ENCODE data around the gene DND1.
"Not testable (repeated sequence)": the region's sequence is repeated elsewhere in the genome, so short reads cannot be mapped to it uniquely, and the experiment has no call there.

Gene DND1

GRCh38 chr5:140633021-140633471 lies 40.3 kb downstream of the DND1 start, which contains the start of gene CD14:
Gene CD14, minus strand, starts transcription at chr5:140633175. Its CDS starts 104 bp downstream, at chr5:140633071.
- H3K9me3 Mint-ChIP-seq, result no peaks in the 10 kb centered on the region
- peaks cover 16% of the 10 kb centered on the region for H3K4me1 Mint-ChIP-seq
- DNase-seq (ENCODE audit: low spot score in 2 of 2), result no peak
- peak within 1 kb of the TSS; percentile 64 for H3K27ac Mint-ChIP-seq (ENCODE audit: low read depth)
- H3K36me3 Mint-ChIP-seq (ENCODE audit: insufficient read depth), result peaks cover 4% of the 10 kb centered on the region
- peaks cover 10% of the 10 kb centered on the region for H3K27me3 Mint-ChIP-seq
- peak within 1 kb of the TSS; percentile 83 for H3K4me3 Mint-ChIP-seq
- ATAC-seq (replicated peaks; ENCODE audit: extremely low read depth, poor library complexity, severe bottlenecking), result no peak

- ATAC-seq (replicated peaks; ENCODE audit: extremely low read depth, poor library complexity, severe bottlenecking) (peak; percentile 84), DNase-seq (ENCODE audit: low spot score in 2 of 2) (peak in 1 of 2 donors; percentile 25)
- peak overlapping the region; percentile 83 for H3K4me3 Mint-ChIP-seq
- H3K36me3 Mint-ChIP-seq (ENCODE audit: insufficient read depth), result peaks cover 4% of the 10 kb centered on the region
- H3K4me1 Mint-ChIP-seq, result peaks cover 12% of the 10 kb centered on the region
- H3K27me3 Mint-ChIP-seq, result peaks cover 10% of the 10 kb centered on the region
- peak overlapping the region; percentile 64 for H3K27ac Mint-ChIP-seq (ENCODE audit: low read depth)
- no peaks in the 10 kb centered on the region for H3K9me3 Mint-ChIP-seq
Measured at GRCh38 chr5:140632366-140633020, 40.9 kb downstream of the DND1 start.

- peaks cover 3% of the 10 kb centered on the region for H3K36me3 Mint-ChIP-seq (ENCODE audit: insufficient read depth)
- H3K27me3 Mint-ChIP-seq, result peaks cover 10% of the 10 kb centered on the region
- peak; percentile 69 for ATAC-seq (replicated peaks; ENCODE audit: extremely low read depth, poor library complexity, severe bottlenecking)
- no peak for DNase-seq (ENCODE audit: low spot score in 2 of 2)
- H3K4me1 Mint-ChIP-seq, result peaks cover 12% of the 10 kb centered on the region
- no peaks in the 10 kb centered on the region for H3K9me3 Mint-ChIP-seq
- peak overlapping the region; percentile 83 for H3K4me3 Mint-ChIP-seq
- H3K27ac Mint-ChIP-seq (ENCODE audit: low read depth), result peak overlapping the region; percentile 64
Measured at GRCh38 chr5:140631831-140632365, 41.5 kb downstream of the DND1 start.

GRCh38 chr5:140631036-140631417 lies 42.3 kb downstream of the DND1 start:
- ATAC-seq (replicated peaks; ENCODE audit: extremely low read depth, poor library complexity, severe bottlenecking) (no peak), DNase-seq (ENCODE audit: low spot score in 2 of 2) (no peak)
- H3K27me3 Mint-ChIP-seq, result peaks cover 10% of the 10 kb centered on the region
- H3K4me1 Mint-ChIP-seq, result peaks cover 12% of the 10 kb centered on the region
- H3K36me3 Mint-ChIP-seq (ENCODE audit: insufficient read depth), result peaks cover 3% of the 10 kb centered on the region
- H3K4me3 Mint-ChIP-seq, result peak overlapping the region; percentile 41
- H3K9me3 Mint-ChIP-seq, result no peaks in the 10 kb centered on the region
- H3K27ac Mint-ChIP-seq (ENCODE audit: low read depth), result no peak overlapping the region

GRCh38 chr5:140630292-140631035 lies 42.9 kb downstream of the DND1 start:
- Mint-ChIP-seq H3K4me3 (peak overlapping the region; percentile 41), H3K27ac (ENCODE audit: low read depth) (no peak overlapping the region), H3K9me3 (no peaks in the 10 kb centered on the region), H3K4me1 (peaks cover 12% of the 10 kb centered on the region), H3K27me3 (peaks cover 10% of the 10 kb centered on the region), H3K36me3 (ENCODE audit: insufficient read depth) (peaks cover 3% of the 10 kb centered on the region)
- no peak for ATAC-seq (replicated peaks; ENCODE audit: extremely low read depth, poor library complexity, severe bottlenecking)
- DNase-seq (ENCODE audit: low spot score in 2 of 2), result no peak

- Mint-ChIP-seq H3K4me1 (peaks cover 12% of the 10 kb centered on the region), H3K27me3 (peaks cover 10% of the 10 kb centered on the region), H3K36me3 (ENCODE audit: insufficient read depth) (peaks cover 3% of the 10 kb centered on the region), H3K4me3 (no peak overlapping the region), H3K27ac (ENCODE audit: low read depth) (no peak overlapping the region), H3K9me3 (no peaks in the 10 kb centered on the region)
- DNase-seq (ENCODE audit: low spot score in 2 of 2) (no peak), ATAC-seq (replicated peaks; ENCODE audit: extremely low read depth, poor library complexity, severe bottlenecking) (no peak)
Measured at GRCh38 chr5:140628711-140629110, 44.7 kb downstream of the DND1 start.

GRCh38 chr5:140627972-140628371 lies 45.4 kb downstream of the DND1 start:
- Mint-ChIP-seq H3K27ac (ENCODE audit: low read depth) (no peak overlapping the region), H3K4me1 (peaks cover 7% of the 10 kb centered on the region), H3K9me3 (no peaks in the 10 kb centered on the region), H3K36me3 (ENCODE audit: insufficient read depth) (peaks cover 3% of the 10 kb centered on the region), H3K27me3 (peaks cover 10% of the 10 kb centered on the region), H3K4me3 (no peak overlapping the region)
- DNase-seq (ENCODE audit: low spot score in 2 of 2) (no peak), ATAC-seq (replicated peaks; ENCODE audit: extremely low read depth, poor library complexity, severe bottlenecking) (no peak)

- DNase-seq (ENCODE audit: low spot score in 2 of 2); H3K4me3 Mint-ChIP-seq; ATAC-seq (replicated peaks; ENCODE audit: extremely low read depth, poor library complexity, severe bottlenecking); H3K9me3 Mint-ChIP-seq; H3K27ac Mint-ChIP-seq (ENCODE audit: low read depth); H3K27me3 Mint-ChIP-seq; H3K4me1 Mint-ChIP-seq; H3K36me3 Mint-ChIP-seq (ENCODE audit: insufficient read depth): not testable (repeated sequence)
Measured at GRCh38 chr5:140624886-140625285, 48.5 kb downstream of the DND1 start.

GRCh38 chr5:140623061-140623460 lies 50.3 kb downstream of the DND1 start:
- H3K9me3 Mint-ChIP-seq; DNase-seq (ENCODE audit: low spot score in 2 of 2); H3K4me3 Mint-ChIP-seq; H3K4me1 Mint-ChIP-seq; ATAC-seq (replicated peaks; ENCODE audit: extremely low read depth, poor library complexity, severe bottlenecking); H3K36me3 Mint-ChIP-seq (ENCODE audit: insufficient read depth); H3K27ac Mint-ChIP-seq (ENCODE audit: low read depth); H3K27me3 Mint-ChIP-seq: not testable (repeated sequence)

- ATAC-seq (replicated peaks; ENCODE audit: extremely low read depth, poor library complexity, severe bottlenecking) (no peak), DNase-seq (ENCODE audit: low spot score in 2 of 2) (no peak)
- Mint-ChIP-seq H3K27me3 (peaks cover 9% of the 10 kb centered on the region), H3K27ac (ENCODE audit: low read depth) (no peak overlapping the region), H3K36me3 (ENCODE audit: insufficient read depth) (no peaks in the 10 kb centered on the region), H3K4me1 (no peaks in the 10 kb centered on the region), H3K9me3 (no peaks in the 10 kb centered on the region), H3K4me3 (no peak overlapping the region)
Measured at GRCh38 chr5:140622301-140622700, 51.1 kb downstream of the DND1 start.

Measured in central memory CD8-positive, alpha-beta T cell (primary cell).